ENCODE data around the gene POLD4.

POLD4 gene

GRCh38 chr11:67379061-67380058 lies 26.0 kb upstream of the POLD4 start:
- TF ChIP-seq SIN3A (IDR thresholded peaks at IDR 0.05; ENCODE audit: borderline replicate concordance, insufficient read depth, low read length) (no peak), TAF1 (IDR thresholded peaks at IDR 0.05; ENCODE audit: borderline replicate concordance, insufficient read depth, low read length) (no peak), FOXP2 (optimal IDR thresholded peaks at IDR 0.05; ENCODE audit: borderline replicate concordance, extremely low read depth, extremely low read length, insufficient read depth) (no peak), POLR2AphosphoS5 (IDR thresholded peaks at IDR 0.05; ENCODE audit: low read depth, low read length) (no peak), REST (IDR thresholded peaks at IDR 0.05; ENCODE audit: insufficient read depth in 1 of 2, low read depth in 2 of 2, low read length in 2 of 2) (no peak)

GRCh38 chr11:67378544-67378943 lies 25.2 kb upstream of the POLD4 start:
- no peak for TF ChIP-seq FOXP2 (optimal IDR thresholded peaks at IDR 0.05; ENCODE audit: borderline replicate concordance, extremely low read depth, extremely low read length, insufficient read depth)
- TF ChIP-seq REST (IDR thresholded peaks at IDR 0.05; ENCODE audit: insufficient read depth in 1 of 2, low read depth in 2 of 2, low read length in 2 of 2) = no peak
- TF ChIP-seq TAF1 (IDR thresholded peaks at IDR 0.05; ENCODE audit: borderline replicate concordance, insufficient read depth, low read length) = no peak
- TF ChIP-seq POLR2AphosphoS5 (IDR thresholded peaks at IDR 0.05; ENCODE audit: low read depth, low read length) = no peak
- TF ChIP-seq SIN3A (IDR thresholded peaks at IDR 0.05; ENCODE audit: borderline replicate concordance, insufficient read depth, low read length) = no peak

GRCh38 chr11:67376873-67377808 lies 23.8 kb upstream of the POLD4 start:
- TF ChIP-seq REST (IDR thresholded peaks at IDR 0.05; ENCODE audit: insufficient read depth in 1 of 2, low read depth in 2 of 2, low read length in 2 of 2) (no peak), SIN3A (IDR thresholded peaks at IDR 0.05; ENCODE audit: borderline replicate concordance, insufficient read depth, low read length) (no peak), POLR2AphosphoS5 (IDR thresholded peaks at IDR 0.05; ENCODE audit: low read depth, low read length) (no peak), FOXP2 (optimal IDR thresholded peaks at IDR 0.05; ENCODE audit: borderline replicate concordance, extremely low read depth, extremely low read length, insufficient read depth) (no peak), TAF1 (IDR thresholded peaks at IDR 0.05; ENCODE audit: borderline replicate concordance, insufficient read depth, low read length) (no peak)

GRCh38 chr11:67376063-67376820 lies 22.9 kb upstream of the POLD4 start:
- TF ChIP-seq POLR2AphosphoS5 (IDR thresholded peaks at IDR 0.05; ENCODE audit: low read depth, low read length) = no peak
- TF ChIP-seq REST (IDR thresholded peaks at IDR 0.05; ENCODE audit: insufficient read depth in 1 of 2, low read depth in 2 of 2, low read length in 2 of 2) = no peak
- TF ChIP-seq FOXP2 (optimal IDR thresholded peaks at IDR 0.05; ENCODE audit: borderline replicate concordance, extremely low read depth, extremely low read length, insufficient read depth) = no peak
- no peak for TF ChIP-seq SIN3A (IDR thresholded peaks at IDR 0.05; ENCODE audit: borderline replicate concordance, insufficient read depth, low read length)
- no peak for TF ChIP-seq TAF1 (IDR thresholded peaks at IDR 0.05; ENCODE audit: borderline replicate concordance, insufficient read depth, low read length)
